Thoracic aorta (tissue), 2 donors: ENCODE data around the gene CYTIP. TPM values are rescaled to one million over a fixed set of nuclear protein-coding genes. Genes with fewer than 3 reads are reported as not detected.

Experiments used
- ATAC-seq: fragments of 150-250 bp; one replicate; pipeline ENCODE4 v1.8.0; 2017; ENCODE audit warnings: low read depth; ENCODE audit not compliant: insufficient number of reproducible peaks, low FRiP score
- DNase-seq: peaks from one replicate; pipeline ENCODE4 v3.0.0-alpha.2; 2020; ENCODE audit warnings: low spot score
- H3K27ac ChIP-seq, 2 donors: fragments of 200-600 bp; sonication (generic); 1 replicate in 1 of 2; 2 replicates in 1 of 2; pipeline ENCODE4 v1.5.1; 2016; ENCODE audit warnings: mild to moderate bottlenecking in 2 of 2, moderate library complexity in 2 of 2
- H3K27me3 ChIP-seq: fragments of 200-600 bp; sonication (generic); replicated peaks from 2 replicates; pipeline ENCODE4 v1.6.0; 2016; ENCODE audit warnings: mild to moderate bottlenecking; ENCODE audit not compliant: insufficient read depth
- H3K36me3 ChIP-seq: fragments of 200-600 bp; sonication (generic); one replicate; pipeline ENCODE4 v1.5.1; 2016
- H3K4me1 ChIP-seq, 2 donors: fragments of 200-600 bp; sonication (generic); 1 replicate in 1 of 2; 2 replicates in 1 of 2; pipeline versions ENCODE4 v1.5.1 to v1.6.0; 2016; ENCODE audit warnings: low read depth in 2 of 2, mild to moderate bottlenecking in 1 of 2; ENCODE audit not compliant: control insufficient read depth in 1 of 2
- H3K4me3 ChIP-seq: fragments of 200-600 bp; sonication (generic); 2 replicates; pipeline ENCODE4 v1.5.1; 2016; ENCODE audit warnings: mild to moderate bottlenecking
- H3K9me3 ChIP-seq: fragments of 200-600 bp; sonication (generic); 2 replicates; pipeline ENCODE4 v1.5.1; 2016
- CTCF ChIP-seq: fragments of 200-600 bp; sonication (generic); IDR thresholded peaks from one replicate; pipeline ENCODE4 v1.5.1; 2019; ENCODE audit warnings: antibody characterized with exemption
- total RNA-seq, 2 donors: library from RNA; depleted of rRNA; stranded (reverse); fragments of >200 nt; gene quantifications; one replicate each; pipeline versions ENCODE4 v1.1.0 to v1.2.3, GENCODE V29; 2016

The CYTIP gene
- total RNA-seq, 2 donors from 2014 or later: 4.5 to 21.2 TPM

- Histone ChIP-seq H3K4me1 (no peaks in the 10 kb centered on the region), H3K9me3 (no peaks in the 10 kb centered on the region), H3K27ac (no peak overlapping the region), H3K36me3 (no peaks in the 10 kb centered on the region), H3K4me3 (no peak overlapping the region), H3K27me3 (no peaks in the 10 kb centered on the region)
- DNase-seq: no peak
- ATAC-seq: no peak
- TF ChIP-seq CTCF: no peak
These were observed 26.4 kb upstream of the CYTIP start for GRCh38 chr2:157470321-157470720.

DNA sequence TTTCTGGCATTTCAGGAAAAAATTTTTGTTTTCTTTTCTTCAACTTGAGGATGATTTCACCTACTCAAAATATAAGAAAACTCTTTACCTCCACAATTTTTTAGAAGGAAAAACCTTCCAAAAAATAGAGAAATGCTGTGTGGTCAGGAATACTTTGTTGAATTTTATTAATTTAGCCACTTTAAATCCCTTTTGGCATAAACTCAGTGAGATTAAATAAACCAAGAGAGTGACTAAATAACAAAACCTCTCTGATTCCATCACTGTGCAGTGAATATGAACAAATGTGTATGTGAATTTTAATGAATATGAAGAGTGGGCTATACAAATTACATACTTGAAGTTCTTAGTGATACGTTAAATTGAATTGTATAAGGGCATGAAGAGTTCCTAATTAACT lies 25.8 kb upstream of the CYTIP start:
- H3K4me3 ChIP-seq: no peak overlapping the region
- ATAC-seq: no peak
- no peak for TF ChIP-seq CTCF
- no peaks in the 10 kb centered on the region for H3K27me3 ChIP-seq
- no peak overlapping the region for H3K27ac ChIP-seq
- no peaks in the 10 kb centered on the region for H3K36me3 ChIP-seq
- H3K9me3 ChIP-seq: no peaks in the 10 kb centered on the region
- DNase-seq: no peak
- H3K4me1 ChIP-seq: no peaks in the 10 kb centered on the region

DNA sequence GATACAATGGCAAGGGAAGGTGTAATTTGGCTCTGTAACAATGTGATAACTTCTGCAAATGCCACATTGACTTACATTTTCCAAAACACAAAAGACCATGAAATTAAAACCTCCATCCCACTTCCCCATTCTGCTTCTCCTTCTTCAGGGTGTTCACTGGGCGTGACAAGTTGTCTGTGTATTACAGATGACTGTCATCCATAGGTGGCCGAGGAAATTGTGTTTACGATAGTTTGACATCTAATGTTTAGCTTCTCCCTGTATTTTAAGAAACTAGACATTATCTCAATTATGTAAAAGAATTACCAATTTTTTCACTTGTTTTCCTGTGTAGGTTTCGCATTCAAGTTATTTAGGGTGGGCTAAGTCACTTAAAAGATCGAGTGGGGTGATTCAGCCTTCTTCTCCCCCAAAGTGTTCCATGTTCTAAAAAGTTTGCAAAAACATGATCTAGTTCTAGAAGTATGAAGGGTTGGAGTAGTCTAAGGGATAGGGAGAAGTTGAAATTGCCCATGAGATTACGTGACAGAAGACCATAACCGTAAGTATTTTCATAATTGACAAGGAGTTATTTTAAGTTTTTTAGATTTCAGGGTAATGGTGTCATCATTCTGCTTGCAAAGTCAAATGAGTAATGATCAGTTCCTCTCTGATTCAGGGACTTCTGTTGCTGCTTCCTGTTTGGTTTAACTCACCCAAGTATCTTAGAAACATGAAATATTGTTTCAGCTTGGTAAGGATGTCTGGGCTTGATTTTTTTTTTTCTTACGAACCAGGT lies 25.2 kb upstream of the CYTIP start:
- H3K4me3 ChIP-seq: peak overlapping the region; percentile 29
- H3K27me3 ChIP-seq: no peaks in the 10 kb centered on the region
- peak overlapping the region in 1 of 2 donors; percentile 51 for H3K27ac ChIP-seq
- no peaks in the 10 kb centered on the region for H3K9me3 ChIP-seq
- no peak for ATAC-seq
- no peak for DNase-seq
- H3K4me1 ChIP-seq: no peaks in the 10 kb centered on the region
- no peaks in the 10 kb centered on the region for H3K36me3 ChIP-seq
- no peak for TF ChIP-seq CTCF

DNA sequence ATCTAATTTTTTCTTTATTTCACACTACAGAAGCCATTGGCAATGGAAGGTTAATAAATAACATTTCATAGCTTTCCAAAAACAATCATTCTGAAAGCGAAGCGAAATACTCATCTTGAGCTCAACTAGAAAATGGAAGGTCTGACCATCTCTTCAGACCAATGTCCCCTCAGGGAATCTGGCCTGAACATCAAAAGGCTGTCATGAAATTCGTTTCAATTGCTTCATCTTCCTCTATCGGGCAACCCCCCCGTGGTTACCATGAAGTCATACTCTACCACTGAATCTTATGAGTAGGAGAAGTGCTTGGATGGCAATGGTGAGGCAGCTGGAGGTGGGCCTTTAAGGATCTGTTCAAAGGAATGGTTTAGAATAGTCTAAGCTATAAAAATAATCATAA lies 22.9 kb upstream of the CYTIP start:
- Histone ChIP-seq H3K27me3 (no peaks in the 10 kb centered on the region), H3K27ac (no peak overlapping the region), H3K9me3 (no peaks in the 10 kb centered on the region), H3K4me1 (no peaks in the 10 kb centered on the region), H3K4me3 (no peak overlapping the region), H3K36me3 (no peaks in the 10 kb centered on the region)
- no peak for TF ChIP-seq CTCF
- no peak for DNase-seq
- ATAC-seq: no peak

- no peak overlapping the region for H3K4me3 ChIP-seq
- no peak for DNase-seq
- no peaks in the 10 kb centered on the region for H3K36me3 ChIP-seq
- TF ChIP-seq CTCF: no peak
- H3K27me3 ChIP-seq: no peaks in the 10 kb centered on the region
- H3K9me3 ChIP-seq: no peaks in the 10 kb centered on the region
- ATAC-seq: no peak
- H3K4me1 ChIP-seq: no peaks in the 10 kb centered on the region
- no peak overlapping the region for H3K27ac ChIP-seq
These were observed 21.7 kb upstream of the CYTIP start for GRCh38 chr2:157465554-157465953.
